ENCODE data around the gene FAM25G. TPM values are rescaled to one million over a fixed set of nuclear protein-coding genes. Genes with fewer than 3 reads are reported as not detected.
"Not testable (repeated sequence)": the region's sequence is repeated elsewhere in the genome, so short reads cannot be mapped to it uniquely, and the experiment has no call there.

Gene FAM25G
- total RNA-seq, 1 donor from 2014 or later, result not detected

- not testable (repeated sequence) for H3K27me3 Mint-ChIP-seq (ENCODE audit: unreplicated experiment); H3K27ac Mint-ChIP-seq (ENCODE audit: unreplicated experiment); H3K9me3 Mint-ChIP-seq (ENCODE audit: unreplicated experiment); H3K4me3 Mint-ChIP-seq (ENCODE audit: unreplicated experiment); DNase-seq (ENCODE audit: low spot score); H3K4me1 Mint-ChIP-seq (ENCODE audit: unreplicated experiment); H3K36me3 Mint-ChIP-seq (ENCODE audit: low read depth, unreplicated experiment)
Observed at GRCh38 chr10:47480133-47480532, 11.4 kb downstream of the FAM25G start.

GRCh38 chr10:47478114-47478513 lies 13.4 kb downstream of the FAM25G start:
- not testable (repeated sequence) for H3K27me3 Mint-ChIP-seq (ENCODE audit: unreplicated experiment); DNase-seq (ENCODE audit: low spot score); H3K27ac Mint-ChIP-seq (ENCODE audit: unreplicated experiment); H3K36me3 Mint-ChIP-seq (ENCODE audit: low read depth, unreplicated experiment); H3K4me1 Mint-ChIP-seq (ENCODE audit: unreplicated experiment); H3K4me3 Mint-ChIP-seq (ENCODE audit: unreplicated experiment); H3K9me3 Mint-ChIP-seq (ENCODE audit: unreplicated experiment)

- not testable (repeated sequence) for H3K27me3 Mint-ChIP-seq (ENCODE audit: unreplicated experiment); H3K9me3 Mint-ChIP-seq (ENCODE audit: unreplicated experiment); DNase-seq (ENCODE audit: low spot score); H3K27ac Mint-ChIP-seq (ENCODE audit: unreplicated experiment); H3K4me3 Mint-ChIP-seq (ENCODE audit: unreplicated experiment); H3K36me3 Mint-ChIP-seq (ENCODE audit: low read depth, unreplicated experiment); H3K4me1 Mint-ChIP-seq (ENCODE audit: unreplicated experiment)
Observed at GRCh38 chr10:47477078-47477477, 14.4 kb downstream of the FAM25G start.

GRCh38 chr10:47475101-47475500 lies 16.4 kb downstream of the FAM25G start:
- not testable (repeated sequence) for H3K9me3 Mint-ChIP-seq (ENCODE audit: unreplicated experiment); DNase-seq (ENCODE audit: low spot score); H3K4me1 Mint-ChIP-seq (ENCODE audit: unreplicated experiment); H3K36me3 Mint-ChIP-seq (ENCODE audit: low read depth, unreplicated experiment); H3K27me3 Mint-ChIP-seq (ENCODE audit: unreplicated experiment); H3K27ac Mint-ChIP-seq (ENCODE audit: unreplicated experiment); H3K4me3 Mint-ChIP-seq (ENCODE audit: unreplicated experiment)

- not testable (repeated sequence) for H3K4me1 Mint-ChIP-seq (ENCODE audit: unreplicated experiment); H3K27ac Mint-ChIP-seq (ENCODE audit: unreplicated experiment); DNase-seq (ENCODE audit: low spot score); H3K36me3 Mint-ChIP-seq (ENCODE audit: low read depth, unreplicated experiment); H3K4me3 Mint-ChIP-seq (ENCODE audit: unreplicated experiment); H3K9me3 Mint-ChIP-seq (ENCODE audit: unreplicated experiment); H3K27me3 Mint-ChIP-seq (ENCODE audit: unreplicated experiment)
Observed at GRCh38 chr10:47473516-47473915, 18.0 kb downstream of the FAM25G start.

DNA sequence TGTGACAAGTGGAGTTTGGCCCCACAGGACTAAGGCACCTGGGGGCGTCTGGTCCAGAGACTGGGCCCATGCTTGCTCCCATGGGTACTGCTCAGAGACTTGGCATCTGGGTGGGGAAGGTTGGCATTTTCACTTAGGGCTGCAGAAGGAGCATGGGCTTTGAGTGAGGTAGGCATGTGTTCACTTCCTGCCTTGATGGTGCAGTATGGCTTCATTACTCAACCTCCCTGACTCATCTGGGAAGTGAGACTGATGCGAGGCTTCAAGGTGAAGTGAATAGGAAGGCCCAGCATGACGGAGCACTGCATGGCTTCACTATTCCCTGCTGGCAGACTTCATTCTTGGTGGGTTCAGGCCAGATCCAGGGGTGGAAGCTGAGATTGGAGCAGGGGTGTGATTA lies 18.9 kb downstream of the FAM25G start:
- H3K27me3 Mint-ChIP-seq (ENCODE audit: unreplicated experiment); H3K9me3 Mint-ChIP-seq (ENCODE audit: unreplicated experiment); H3K4me1 Mint-ChIP-seq (ENCODE audit: unreplicated experiment); H3K4me3 Mint-ChIP-seq (ENCODE audit: unreplicated experiment); H3K27ac Mint-ChIP-seq (ENCODE audit: unreplicated experiment); DNase-seq (ENCODE audit: low spot score); H3K36me3 Mint-ChIP-seq (ENCODE audit: low read depth, unreplicated experiment): not testable (repeated sequence)

GRCh38 chr10:47472072-47472471 lies 19.4 kb downstream of the FAM25G start:
- H3K27ac Mint-ChIP-seq (ENCODE audit: unreplicated experiment); DNase-seq (ENCODE audit: low spot score); H3K36me3 Mint-ChIP-seq (ENCODE audit: low read depth, unreplicated experiment); H3K27me3 Mint-ChIP-seq (ENCODE audit: unreplicated experiment); H3K4me3 Mint-ChIP-seq (ENCODE audit: unreplicated experiment); H3K4me1 Mint-ChIP-seq (ENCODE audit: unreplicated experiment); H3K9me3 Mint-ChIP-seq (ENCODE audit: unreplicated experiment): not testable (repeated sequence)

DNA sequence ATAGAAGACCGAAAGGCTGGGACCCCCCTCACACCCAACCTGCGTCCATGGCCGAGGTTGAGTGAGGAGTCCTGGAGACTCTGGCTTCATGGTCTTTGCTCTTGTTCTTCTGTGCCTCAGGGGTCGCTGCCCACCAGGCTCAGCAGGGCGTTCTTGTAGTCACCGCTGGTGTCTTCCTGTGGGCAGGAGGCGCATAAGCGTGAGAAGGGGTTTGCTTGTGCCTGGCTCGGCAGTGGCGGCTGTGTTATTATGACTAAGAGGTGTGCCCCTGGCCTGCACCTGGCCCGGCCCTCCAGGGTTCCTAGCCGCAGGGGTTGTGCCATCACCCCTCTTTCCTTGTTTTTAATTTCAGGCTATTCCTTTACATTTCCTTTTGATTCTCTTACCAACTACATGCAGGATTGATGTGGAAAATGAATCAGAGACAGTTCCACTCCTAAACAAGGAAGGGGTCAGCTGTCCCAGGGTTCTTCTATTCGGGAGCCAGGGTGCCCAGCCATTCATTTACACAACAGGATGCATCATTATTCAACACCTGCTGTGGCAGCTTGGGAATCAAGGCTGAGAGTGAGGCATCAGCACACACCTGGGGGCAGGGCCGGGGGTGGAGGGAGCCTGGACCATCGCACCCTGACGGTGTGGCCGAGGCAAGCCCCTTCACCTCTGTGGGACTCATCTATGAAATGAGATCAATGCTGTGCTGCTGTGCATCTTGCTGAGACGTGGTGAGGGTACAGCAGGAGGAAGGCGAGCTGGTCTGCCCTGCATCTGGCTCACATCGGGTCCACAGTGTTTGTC lies 22.6 kb downstream of the FAM25G start:
- DNase-seq (ENCODE audit: low spot score); H3K27ac Mint-ChIP-seq (ENCODE audit: unreplicated experiment); H3K36me3 Mint-ChIP-seq (ENCODE audit: low read depth, unreplicated experiment); H3K9me3 Mint-ChIP-seq (ENCODE audit: unreplicated experiment); H3K4me1 Mint-ChIP-seq (ENCODE audit: unreplicated experiment); H3K27me3 Mint-ChIP-seq (ENCODE audit: unreplicated experiment); H3K4me3 Mint-ChIP-seq (ENCODE audit: unreplicated experiment): not testable (repeated sequence)

DNA sequence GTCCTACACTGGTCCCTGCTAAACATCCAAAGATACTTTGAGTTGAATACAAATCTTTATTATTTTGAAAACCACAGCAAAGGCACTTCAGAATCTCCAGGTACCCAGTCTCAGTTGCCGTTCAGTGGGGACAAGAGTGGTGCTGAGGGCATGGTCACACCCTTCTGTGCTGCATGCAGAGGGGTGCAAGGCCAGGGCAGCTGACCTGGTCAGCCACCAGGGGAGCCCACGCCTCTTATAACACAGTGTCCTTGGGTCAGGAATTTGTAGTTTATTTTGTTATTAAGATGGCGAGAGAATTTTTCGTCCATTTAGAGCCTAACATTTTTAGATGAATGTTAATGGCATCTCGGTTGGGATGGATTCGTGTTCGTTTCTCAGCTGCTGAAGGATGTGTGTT lies 23.5 kb downstream of the FAM25G start:
- H3K27ac Mint-ChIP-seq (ENCODE audit: unreplicated experiment); H3K9me3 Mint-ChIP-seq (ENCODE audit: unreplicated experiment); H3K4me1 Mint-ChIP-seq (ENCODE audit: unreplicated experiment); H3K36me3 Mint-ChIP-seq (ENCODE audit: low read depth, unreplicated experiment); H3K27me3 Mint-ChIP-seq (ENCODE audit: unreplicated experiment); H3K4me3 Mint-ChIP-seq (ENCODE audit: unreplicated experiment); DNase-seq (ENCODE audit: low spot score): not testable (repeated sequence)

GRCh38 chr10:47467458-47467857 lies 24.0 kb downstream of the FAM25G start:
- not testable (repeated sequence) for H3K9me3 Mint-ChIP-seq (ENCODE audit: unreplicated experiment); H3K27ac Mint-ChIP-seq (ENCODE audit: unreplicated experiment); H3K27me3 Mint-ChIP-seq (ENCODE audit: unreplicated experiment); DNase-seq (ENCODE audit: low spot score); H3K36me3 Mint-ChIP-seq (ENCODE audit: low read depth, unreplicated experiment); H3K4me3 Mint-ChIP-seq (ENCODE audit: unreplicated experiment); H3K4me1 Mint-ChIP-seq (ENCODE audit: unreplicated experiment)

DNA sequence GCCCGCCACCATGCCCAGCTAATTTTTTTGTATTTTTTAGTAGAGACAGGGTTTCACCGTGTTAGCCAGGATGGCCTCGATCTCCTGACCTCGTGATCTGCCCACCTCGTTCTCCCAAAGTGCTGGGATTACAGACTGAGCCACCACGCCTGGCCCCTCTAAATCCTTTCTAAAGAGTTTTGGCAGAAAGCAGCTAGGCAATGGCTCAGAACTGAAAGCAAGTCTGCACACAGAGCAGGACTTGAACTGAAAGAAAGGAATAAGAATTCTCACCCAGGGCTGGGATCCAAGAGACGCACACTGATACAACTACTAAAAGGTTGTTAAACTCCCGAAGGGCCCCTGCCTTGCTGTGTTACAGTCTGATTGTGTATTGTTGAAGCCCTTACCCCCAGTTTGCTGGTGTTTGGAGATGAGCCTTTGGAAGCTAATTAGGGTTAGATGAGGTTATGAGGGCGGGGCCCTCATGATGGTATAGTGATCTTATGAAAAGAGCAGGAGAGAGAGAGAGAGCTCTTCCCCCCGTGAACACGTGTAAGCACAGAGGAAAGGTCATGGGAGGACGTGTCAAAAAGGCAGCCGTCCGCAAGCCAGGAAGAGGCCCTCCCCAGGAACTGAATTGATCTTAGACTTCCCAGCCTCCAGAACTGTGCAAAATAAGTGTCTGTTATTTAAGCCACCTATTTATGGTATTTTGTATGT lies 26.1 kb downstream of the FAM25G start:
- H3K27ac Mint-ChIP-seq (ENCODE audit: unreplicated experiment); H3K4me3 Mint-ChIP-seq (ENCODE audit: unreplicated experiment); H3K27me3 Mint-ChIP-seq (ENCODE audit: unreplicated experiment); H3K9me3 Mint-ChIP-seq (ENCODE audit: unreplicated experiment); DNase-seq (ENCODE audit: low spot score); H3K4me1 Mint-ChIP-seq (ENCODE audit: unreplicated experiment); H3K36me3 Mint-ChIP-seq (ENCODE audit: low read depth, unreplicated experiment): not testable (repeated sequence)

DNA sequence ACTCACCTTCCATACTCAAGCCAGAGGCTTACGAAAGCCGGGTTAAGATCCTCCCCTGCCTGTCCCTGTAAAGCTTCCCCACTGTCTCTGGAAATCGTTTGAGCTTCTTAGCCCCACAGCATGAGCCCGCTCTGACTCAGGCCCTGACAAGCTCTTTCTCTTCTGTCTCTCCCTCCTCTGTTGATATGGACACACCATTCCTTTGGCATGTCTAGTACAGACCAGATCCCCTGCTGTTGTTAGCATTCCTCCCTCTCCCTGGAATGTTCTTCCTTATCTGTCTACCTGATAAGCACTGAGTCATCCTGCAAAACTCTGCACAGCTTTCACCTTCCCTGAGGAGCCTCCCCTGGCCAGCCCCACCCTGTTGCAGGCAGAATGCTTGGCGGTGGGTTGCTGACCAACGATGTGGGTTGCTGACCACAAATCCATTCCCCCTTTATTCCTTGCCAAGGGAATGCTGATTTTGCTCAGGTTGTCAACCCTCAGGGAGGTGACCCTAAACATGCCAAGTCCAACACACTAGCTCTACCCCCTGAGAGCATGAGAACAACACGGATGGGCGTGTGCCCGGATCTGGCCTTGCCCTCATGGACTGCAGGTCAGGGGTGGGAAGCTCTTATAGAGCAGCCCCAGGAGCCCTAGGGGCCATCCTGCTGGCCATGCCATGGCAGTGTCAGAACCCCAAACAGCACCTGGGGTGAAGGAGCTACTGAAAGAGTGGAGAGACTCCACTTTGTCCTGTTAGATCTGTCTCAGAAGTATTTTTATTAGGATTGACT lies 28.7 kb downstream of the FAM25G start:
- not testable (repeated sequence) for DNase-seq (ENCODE audit: low spot score); H3K27ac Mint-ChIP-seq (ENCODE audit: unreplicated experiment); H3K4me1 Mint-ChIP-seq (ENCODE audit: unreplicated experiment)

More for the DNA sequence above, 28.7 kb downstream of the FAM25G start:
- not testable (repeated sequence) for H3K4me3 Mint-ChIP-seq (ENCODE audit: unreplicated experiment); H3K27me3 Mint-ChIP-seq (ENCODE audit: unreplicated experiment); H3K9me3 Mint-ChIP-seq (ENCODE audit: unreplicated experiment); H3K36me3 Mint-ChIP-seq (ENCODE audit: low read depth, unreplicated experiment)

All from endothelial cell (in vitro differentiated cells).